ENCODE measurements around the gene MOSPD2.
A peak's percentile ranks its signal among the peaks of the same experiment; 100 is the strongest.

MOSPD2 gene

DNA sequence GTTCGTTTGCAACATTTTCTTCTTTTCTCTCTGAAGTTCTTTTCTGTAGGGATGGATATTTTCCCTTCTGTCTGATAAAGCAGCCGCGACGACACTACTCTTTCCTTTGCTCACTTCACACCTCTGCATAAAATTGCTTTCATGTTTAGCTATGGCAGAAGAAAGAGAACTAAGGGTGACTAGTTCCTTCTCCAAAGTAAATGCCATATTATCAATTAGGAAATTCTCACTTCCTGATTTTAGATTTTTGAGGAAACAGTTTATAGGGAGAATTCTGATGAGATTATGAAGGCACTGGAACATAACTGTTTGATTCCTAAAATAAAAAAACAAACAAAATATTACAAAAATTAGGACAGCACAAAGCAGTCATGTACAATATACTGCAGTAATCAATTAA is 29.6 kb upstream of the MOSPD2 start:
- H3K4me3 ChIP-seq (ENCODE audit: low read depth, low read length): no peak overlapping the region
- DNase-seq (ENCODE audit: low read depth): no peak
- TF ChIP-seq, protein P1, sequence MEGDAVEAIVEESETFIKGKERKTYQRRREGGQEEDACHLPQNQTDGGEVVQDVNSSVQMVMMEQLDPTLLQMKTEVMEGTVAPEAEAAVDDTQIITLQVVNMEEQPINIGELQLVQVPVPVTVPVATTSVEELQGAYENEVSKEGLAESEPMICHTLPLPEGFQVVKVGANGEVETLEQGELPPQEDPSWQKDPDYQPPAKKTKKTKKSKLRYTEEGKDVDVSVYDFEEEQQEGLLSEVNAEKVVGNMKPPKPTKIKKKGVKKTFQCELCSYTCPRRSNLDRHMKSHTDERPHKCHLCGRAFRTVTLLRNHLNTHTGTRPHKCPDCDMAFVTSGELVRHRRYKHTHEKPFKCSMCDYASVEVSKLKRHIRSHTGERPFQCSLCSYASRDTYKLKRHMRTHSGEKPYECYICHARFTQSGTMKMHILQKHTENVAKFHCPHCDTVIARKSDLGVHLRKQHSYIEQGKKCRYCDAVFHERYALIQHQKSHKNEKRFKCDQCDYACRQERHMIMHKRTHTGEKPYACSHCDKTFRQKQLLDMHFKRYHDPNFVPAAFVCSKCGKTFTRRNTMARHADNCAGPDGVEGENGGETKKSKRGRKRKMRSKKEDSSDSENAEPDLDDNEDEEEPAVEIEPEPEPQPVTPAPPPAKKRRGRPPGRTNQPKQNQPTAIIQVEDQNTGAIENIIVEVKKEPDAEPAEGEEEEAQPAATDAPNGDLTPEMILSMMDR (IDR thresholded peaks at IDR 0.05; ENCODE audit: low read depth, low read length, missing control alignments): no peak

DNA sequence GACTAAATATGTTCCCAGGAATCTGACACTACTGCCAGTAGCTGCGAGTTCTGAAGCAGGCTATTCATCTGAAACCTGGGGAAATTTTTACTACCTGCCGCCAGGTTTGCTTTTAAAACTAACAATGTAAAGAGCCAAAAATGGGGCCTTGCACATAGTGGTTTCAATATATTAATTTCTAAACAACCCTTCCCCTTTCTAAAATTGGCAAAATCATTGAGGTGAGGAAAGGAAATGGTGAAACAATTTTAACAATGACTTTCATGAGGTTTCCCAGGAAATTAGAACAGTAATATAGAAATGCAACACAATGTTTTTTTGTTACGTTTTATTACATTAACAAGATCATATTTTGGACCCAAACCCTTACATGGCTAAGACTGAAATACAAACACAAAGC is 21.7 kb upstream of the MOSPD2 start:
- DNase-seq (ENCODE audit: low read depth): no peak
- TF ChIP-seq, protein P1 (IDR thresholded peaks at IDR 0.05; ENCODE audit: low read depth, low read length, missing control alignments): no peak
- no peak overlapping the region for H3K4me3 ChIP-seq (ENCODE audit: low read depth, low read length)

GRCh38 chrX:14864631-14865030 is 8.6 kb upstream of the MOSPD2 start:
- H3K4me3 ChIP-seq (ENCODE audit: low read depth, low read length): no peak overlapping the region

GRCh38 chrX:14865201-14865600 is 8.0 kb upstream of the MOSPD2 start:
- TF ChIP-seq, protein P1 (IDR thresholded peaks at IDR 0.05; ENCODE audit: low read depth, low read length, missing control alignments): no peak
- H3K4me3 ChIP-seq (ENCODE audit: low read depth, low read length): no peak overlapping the region
- DNase-seq (ENCODE audit: low read depth): no peak

More at GRCh38 chrX:14864631-14865030, 8.6 kb upstream of the MOSPD2 start:
- DNase-seq (ENCODE audit: low read depth): no peak
- TF ChIP-seq, protein P1 (IDR thresholded peaks at IDR 0.05; ENCODE audit: low read depth, low read length, missing control alignments): no peak

DNA sequence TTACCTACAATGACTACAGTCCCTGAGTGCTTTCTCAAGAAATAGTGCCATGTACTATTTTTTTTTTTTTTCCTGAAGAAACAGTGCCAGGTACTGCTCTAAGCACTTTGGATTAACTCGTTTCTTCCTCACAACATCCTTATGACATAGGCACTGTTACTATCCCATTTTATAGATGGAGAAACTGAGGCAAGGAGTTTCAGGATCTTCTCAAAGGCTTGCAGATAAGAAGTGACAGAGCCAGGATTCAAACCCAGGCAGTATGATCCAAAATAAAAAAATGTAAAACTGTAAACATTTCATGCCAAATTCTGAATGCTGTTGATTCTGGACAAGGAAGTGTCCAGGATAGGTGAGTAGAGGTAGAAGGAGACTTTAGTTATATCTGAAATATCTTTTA is 1.5 kb upstream of the MOSPD2 start:
- TF ChIP-seq, protein P1 (IDR thresholded peaks at IDR 0.05; ENCODE audit: low read depth, low read length, missing control alignments): no peak
- peak overlapping the region; percentile 64; the same call in 1 of the 2 replicates for H3K4me3 ChIP-seq (ENCODE audit: low read depth, low read length)

DNA sequence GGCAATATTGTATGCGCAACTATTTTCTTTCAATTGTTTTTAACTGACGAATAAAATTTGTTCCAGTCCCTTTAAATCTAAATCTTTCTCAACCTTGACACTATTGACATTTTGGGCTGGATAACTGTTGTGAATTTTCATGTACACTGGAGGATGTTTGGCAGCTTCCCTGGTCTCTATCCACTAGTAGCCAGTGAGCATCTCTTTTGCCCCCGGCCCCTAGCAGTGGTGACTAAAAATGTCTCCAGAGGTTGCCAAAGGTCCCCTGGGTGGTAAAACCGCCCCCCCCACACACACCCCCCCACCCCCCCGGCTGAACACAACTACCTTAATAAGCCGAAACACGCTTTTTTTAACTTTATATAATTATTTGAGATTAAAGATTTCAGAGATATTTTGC is 866 bp upstream of the MOSPD2 start:
- no peak for DNase-seq (ENCODE audit: low read depth)
- peak overlapping the region; percentile 64 for H3K4me3 ChIP-seq (ENCODE audit: low read depth, low read length)
- TF ChIP-seq, protein P1 (IDR thresholded peaks at IDR 0.05; ENCODE audit: low read depth, low read length, missing control alignments): no peak

More for the DNA sequence above, 1.5 kb upstream of the MOSPD2 start:
- DNase-seq (ENCODE audit: low read depth): no peak

- peak overlapping the region; percentile 82 for H3K4me3 ChIP-seq (ENCODE audit: low read depth, low read length)
- TF ChIP-seq, protein P1 (IDR thresholded peaks at IDR 0.05; ENCODE audit: low read depth, low read length, missing control alignments): no peak
- no peak for DNase-seq (ENCODE audit: low read depth)
Measured at GRCh38 chrX:14873676-14874049, 442 bp downstream of the MOSPD2 start.

Data from GM12864 (cell line).